HEK293 (cell line): ENCODE measurements around the gene FEZ2.

Source experiments
- CTCF ChIA-PET: fragments of 350-600 bp; formaldehyde crosslinking; extraction: SDS; loops from one replicate; lab custom pipeline; 2021; ENCODE audit warnings: antibody characterized with exemption; lab: Yijun Ruan, JAX
- POLR2A ChIA-PET: fragments of 300-600 bp; formaldehyde crosslinking; extraction: SDS; loops from one replicate; lab custom pipeline; 2020; ENCODE audit warnings: antibody characterized with exemption, inconsistent platforms; lab: Yijun Ruan, JAX
- H3K27ac ChIP-seq: fragments of 200-500 bp; sonication (Bioruptor generic); 2 replicates; pipeline ENCODE4 v1.5.1; 2014; ENCODE audit warnings: low read depth, low read length, control low read depth, inconsistent platforms; ENCODE audit errors: extremely low read depth
- H3K36me3 ChIP-seq, 2 experiments: fragments of 200-500 bp in 1 of 2; sonication (Bioruptor generic) in 1 of 2; 1 replicate in 1 of 2; 2 replicates in 1 of 2; pipeline ENCODE4 v1.5.1; 2014 to 2017; ENCODE audit warnings: inconsistent platforms in 2 of 2, low read length in 2 of 2; ENCODE audit not compliant: control insufficient read depth in 2 of 2, insufficient read depth in 1 of 2
- H3K4me1 ChIP-seq: fragments of 200-500 bp; sonication (Bioruptor generic); 2 replicates; pipeline ENCODE4 v1.5.1; 2014; ENCODE audit warnings: mild to moderate bottlenecking, low read length, inconsistent platforms; ENCODE audit not compliant: control insufficient read depth, insufficient read depth
- H3K4me3 ChIP-seq: 2 replicates; pipeline ENCODE4 v1.5.1; 2011; ENCODE audit warnings: low read depth, mild to moderate bottlenecking, control low read depth, low read length, moderate library complexity
- H3K9me3 ChIP-seq: fragments of 200-500 bp; sonication (Bioruptor generic); 2 replicates; pipeline ENCODE4 v1.5.1; 2014; ENCODE audit warnings: low read depth, low read length, inconsistent platforms; ENCODE audit not compliant: control insufficient read depth, insufficient read depth
- BCL11A ChIP-seq: fragments of 450-650 bp; formaldehyde crosslinking; IDR thresholded peaks from 2 replicates; pipeline ENCODE4 v1.5.1; 2016; ENCODE audit warnings: low read depth, missing biosample characterization, missing genetic modification characterization
- EGR2 ChIP-seq: fragments of 450-650 bp; formaldehyde crosslinking; IDR thresholded peaks from 2 replicates; pipeline ENCODE4 v1.5.1; 2016; ENCODE audit warnings: low read depth, missing biosample characterization, missing genetic modification characterization
- GLI4 ChIP-seq: fragments of 450-650 bp; formaldehyde crosslinking; IDR thresholded peaks from 2 replicates; pipeline ENCODE4 v1.5.1; 2016; ENCODE audit warnings: missing biosample characterization, missing genetic modification characterization
- HOXC10 ChIP-seq: sonication (generic); formaldehyde crosslinking; IDR thresholded peaks from 2 replicates; pipeline ENCODE4 v1.8.1; 2023; ENCODE audit warnings: mild to moderate bottlenecking, missing genetic modification reagents
- ZNF10 ChIP-seq: fragments of 450-650 bp; formaldehyde crosslinking; IDR thresholded peaks from 2 replicates; pipeline ENCODE4 v1.5.1; 2017; ENCODE audit warnings: missing biosample characterization, missing genetic modification characterization
- ZNF239 ChIP-seq: fragments of 450-650 bp; formaldehyde crosslinking; IDR thresholded peaks from 2 replicates; pipeline ENCODE4 v1.5.1; 2016; ENCODE audit warnings: missing biosample characterization, missing genetic modification characterization
- ZNF311 ChIP-seq: fragments of 450-650 bp; formaldehyde crosslinking; IDR thresholded peaks from 2 replicates; pipeline ENCODE4 v1.5.1; 2017; ENCODE audit warnings: missing biosample characterization, missing genetic modification characterization, borderline replicate concordance
- ZNF324 ChIP-seq: fragments of 450-650 bp; formaldehyde crosslinking; IDR thresholded peaks from 2 replicates; pipeline ENCODE4 v1.5.1; 2016; ENCODE audit warnings: missing biosample characterization, missing genetic modification characterization
- ZNF391 ChIP-seq: fragments of 450-650 bp; formaldehyde crosslinking; IDR thresholded peaks from 2 replicates; pipeline ENCODE4 v1.5.1; 2016; ENCODE audit warnings: low read depth, missing biosample characterization, missing genetic modification characterization, borderline replicate concordance
- ZNF433 ChIP-seq: fragments of 450-650 bp; formaldehyde crosslinking; IDR thresholded peaks from 2 replicates; pipeline ENCODE4 v1.5.1; 2016; ENCODE audit warnings: missing biosample characterization, missing genetic modification characterization, low read depth
- ZNF518A ChIP-seq: fragments of 450-650 bp; formaldehyde crosslinking; conservative IDR thresholded peaks from 2 replicates; pipeline ENCODE4 v1.5.1; 2016; ENCODE audit warnings: low read depth, missing biosample characterization, missing genetic modification characterization
- ZNF544 ChIP-seq: fragments of 450-650 bp; formaldehyde crosslinking; IDR thresholded peaks from 2 replicates; pipeline ENCODE4 v1.5.0; 2017; ENCODE audit warnings: missing biosample characterization, missing genetic modification characterization
- ZNF639 ChIP-seq: fragments of 450-650 bp; formaldehyde crosslinking; IDR thresholded peaks from 2 replicates; pipeline ENCODE4 v1.5.1; 2016; ENCODE audit warnings: missing biosample characterization, missing genetic modification characterization
- ZNF701 ChIP-seq: fragments of 450-650 bp; formaldehyde crosslinking; IDR thresholded peaks from 2 replicates; pipeline ENCODE4 v1.5.1; 2016; ENCODE audit warnings: missing biosample characterization, missing genetic modification characterization
- ZNF747 ChIP-seq: fragments of 450-650 bp; formaldehyde crosslinking; IDR thresholded peaks from 2 replicates; pipeline ENCODE4 v1.5.1; 2016; ENCODE audit warnings: missing biosample characterization, missing genetic modification characterization
- ZNF76 ChIP-seq: fragments of 450-650 bp; formaldehyde crosslinking; IDR thresholded peaks from 2 replicates; pipeline ENCODE4; 2016; ENCODE audit warnings: low read depth, missing biosample characterization, missing genetic modification characterization, borderline replicate concordance
- TF ChIP-seq, protein P1 (sequence below): fragments of 450-650 bp; formaldehyde crosslinking; IDR thresholded peaks from 2 replicates; pipeline ENCODE4 v1.5.1; 2016; ENCODE audit warnings: missing biosample characterization, missing genetic modification characterization
- TF ChIP-seq, protein P2 (sequence below): fragments of 450-650 bp; formaldehyde crosslinking; IDR thresholded peaks from 2 replicates; pipeline ENCODE4 v1.5.1; 2016; ENCODE audit warnings: missing biosample characterization, missing genetic modification characterization

FEZ2 gene

DNA sequence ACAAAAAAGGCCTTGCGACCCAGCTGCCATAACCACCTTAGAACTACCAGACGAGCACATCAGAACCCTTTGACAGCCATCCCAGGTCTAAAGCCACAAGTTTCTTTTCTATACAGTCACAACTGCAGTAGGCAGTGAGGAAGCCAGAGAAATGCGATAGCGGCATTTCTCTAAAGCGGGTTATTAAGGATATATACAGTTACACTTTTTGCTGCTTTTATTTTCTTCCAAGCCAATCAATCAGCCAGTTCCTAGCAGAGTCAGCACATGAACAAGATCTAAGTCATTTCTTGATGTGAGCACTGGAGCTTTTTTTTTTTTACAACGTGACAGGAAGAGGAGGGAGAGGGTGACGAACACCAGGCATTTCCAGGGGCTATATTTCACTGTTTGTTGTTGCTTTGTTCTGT is 48.8 kb downstream of the FEZ2 start (continued):
- TF ChIP-seq ZNF324 (tag by site-specific recombination) (no peak), ZNF311 (tag by site-specific recombination) (no peak), EGR2 (tag by site-specific recombination) (no peak), ZNF701 (tag by site-specific recombination) (no peak)

DNA sequence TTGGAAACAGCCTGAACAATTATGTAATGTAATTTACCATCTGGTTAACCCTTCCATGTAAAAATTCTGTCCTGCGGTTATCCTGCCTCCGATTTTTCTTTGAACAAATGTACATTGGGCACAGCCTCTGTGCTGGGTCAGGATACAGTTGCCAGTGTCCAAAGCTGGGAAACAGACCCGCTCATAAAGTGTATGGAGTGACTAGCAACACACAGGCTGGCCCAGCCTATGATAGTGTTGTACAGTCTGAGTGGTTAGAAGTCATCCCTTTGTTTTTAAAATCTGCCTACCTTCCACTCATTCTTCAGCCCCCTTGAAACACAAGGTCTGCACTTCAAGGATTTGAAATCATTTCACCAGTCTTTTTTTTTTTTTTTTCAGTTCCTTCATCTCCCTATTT is 50.1 kb downstream of the FEZ2 start:
- CTCF ChIA-PET, result no interaction called here
- Histone ChIP-seq H3K4me1 (no peaks in the 10 kb centered on the region), H3K9me3 (no peaks in the 10 kb centered on the region), H3K36me3 (peaks cover 20 to 68% of the 10 kb centered on the region in 2 experiments; a peak in 2 of 3 replicates), H3K4me3 (no peak overlapping the region), H3K27ac (no peak overlapping the region)
- TF ChIP-seq ZNF544 (tag by site-specific recombination) (no peak), ZNF433 (tag by site-specific recombination) (no peak), ZNF639 (tag by site-specific recombination) (no peak), HOXC10 (no peak), ZNF76 (tag by site-specific recombination) (no peak), ZNF747 (tag by site-specific recombination) (no peak), ZNF239 (no peak)
- TF ChIP-seq, protein P1, sequence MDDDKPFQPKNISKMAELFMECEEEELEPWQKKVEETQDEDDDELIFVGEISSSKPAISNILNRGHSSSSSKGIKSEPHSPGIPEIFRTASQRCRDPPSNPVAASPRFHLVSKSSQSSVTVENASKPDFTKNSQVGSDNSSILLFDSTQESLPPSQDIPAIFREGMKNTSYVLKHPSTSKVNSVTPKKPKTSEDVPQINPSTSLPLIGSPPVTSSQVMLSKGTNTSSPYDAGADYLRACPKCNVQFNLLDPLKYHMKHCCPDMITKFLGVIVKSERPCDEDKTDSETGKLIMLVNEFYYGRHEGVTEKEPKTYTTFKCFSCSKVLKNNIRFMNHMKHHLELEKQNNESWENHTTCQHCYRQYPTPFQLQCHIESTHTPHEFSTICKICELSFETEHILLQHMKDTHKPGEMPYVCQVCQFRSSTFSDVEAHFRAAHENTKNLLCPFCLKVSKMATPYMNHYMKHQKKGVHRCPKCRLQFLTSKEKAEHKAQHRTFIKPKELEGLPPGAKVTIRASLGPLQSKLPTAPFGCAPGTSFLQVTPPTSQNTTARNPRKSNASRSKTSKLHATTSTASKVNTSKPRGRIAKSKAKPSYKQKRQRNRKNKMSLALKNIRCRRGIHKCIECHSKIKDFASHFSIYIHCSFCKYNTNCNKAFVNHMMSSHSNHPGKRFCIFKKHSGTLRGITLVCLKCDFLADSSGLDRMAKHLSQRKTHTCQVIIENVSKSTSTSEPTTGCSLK, result no peak
- TF ChIP-seq, protein P2, sequence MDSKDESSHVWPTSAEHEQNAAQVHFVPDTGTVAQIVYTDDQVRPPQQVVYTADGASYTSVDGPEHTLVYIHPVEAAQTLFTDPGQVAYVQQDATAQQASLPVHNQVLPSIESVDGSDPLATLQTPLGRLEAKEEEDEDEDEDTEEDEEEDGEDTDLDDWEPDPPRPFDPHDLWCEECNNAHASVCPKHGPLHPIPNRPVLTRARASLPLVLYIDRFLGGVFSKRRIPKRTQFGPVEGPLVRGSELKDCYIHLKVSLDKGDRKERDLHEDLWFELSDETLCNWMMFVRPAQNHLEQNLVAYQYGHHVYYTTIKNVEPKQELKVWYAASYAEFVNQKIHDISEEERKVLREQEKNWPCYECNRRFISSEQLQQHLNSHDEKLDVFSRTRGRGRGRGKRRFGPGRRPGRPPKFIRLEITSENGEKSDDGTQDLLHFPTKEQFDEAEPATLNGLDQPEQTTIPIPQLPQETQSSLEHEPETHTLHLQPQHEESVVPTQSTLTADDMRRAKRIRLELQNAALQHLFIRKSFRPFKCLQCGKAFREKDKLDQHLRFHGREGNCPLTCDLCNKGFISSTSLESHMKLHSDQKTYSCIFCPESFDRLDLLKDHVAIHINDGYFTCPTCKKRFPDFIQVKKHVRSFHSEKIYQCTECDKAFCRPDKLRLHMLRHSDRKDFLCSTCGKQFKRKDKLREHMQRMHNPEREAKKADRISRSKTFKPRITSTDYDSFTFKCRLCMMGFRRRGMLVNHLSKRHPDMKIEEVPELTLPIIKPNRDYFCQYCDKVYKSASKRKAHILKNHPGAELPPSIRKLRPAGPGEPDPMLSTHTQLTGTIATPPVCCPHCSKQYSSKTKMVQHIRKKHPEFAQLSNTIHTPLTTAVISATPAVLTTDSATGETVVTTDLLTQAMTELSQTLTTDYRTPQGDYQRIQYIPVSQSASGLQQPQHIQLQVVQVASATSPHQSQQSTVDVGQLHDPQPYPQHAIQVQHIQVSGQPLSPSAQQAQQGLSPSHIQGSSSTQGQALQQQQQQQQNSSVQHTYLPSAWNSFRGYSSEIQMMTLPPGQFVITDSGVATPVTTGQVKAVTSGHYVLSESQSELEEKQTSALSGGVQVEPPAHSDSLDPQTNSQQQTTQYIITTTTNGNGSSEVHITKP (tag by site-specific recombination), result no peak
- POLR2A ChIA-PET, result no interaction called here

DNA sequence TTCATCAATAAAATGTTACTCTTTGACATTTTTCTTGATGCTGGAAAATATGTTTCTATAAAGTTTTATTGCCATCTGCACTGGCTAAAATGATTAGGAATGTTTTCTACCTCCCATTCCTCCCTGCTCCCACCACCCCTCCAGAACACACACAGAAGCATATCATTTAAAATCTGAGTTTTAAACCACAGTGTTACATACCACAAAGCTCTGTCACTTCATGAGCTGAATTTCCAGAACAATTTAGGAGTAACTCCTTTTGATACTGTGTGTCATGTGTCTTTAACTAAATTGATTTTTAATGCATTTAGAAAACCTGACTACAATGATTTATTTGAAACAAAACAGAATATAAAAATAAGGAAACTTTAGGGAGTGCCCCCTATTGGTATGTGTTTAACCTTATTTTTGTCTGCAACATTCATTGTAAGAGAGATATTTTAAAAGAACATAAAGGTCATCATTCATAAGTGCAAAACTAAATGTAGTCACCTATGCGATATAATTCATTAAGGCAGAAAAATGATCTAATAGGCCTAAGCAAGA is 52.0 kb downstream of the FEZ2 start:
- POLR2A ChIA-PET, result no interaction called here
- no peaks in the 10 kb centered on the region for H3K4me1 ChIP-seq
- peaks cover 11 to 68% of the 10 kb centered on the region in 2 experiments; a peak in 2 of 3 replicates for H3K36me3 ChIP-seq
- H3K9me3 ChIP-seq, result no peaks in the 10 kb centered on the region
- H3K4me3 ChIP-seq, result no peak overlapping the region
- CTCF ChIA-PET, result interaction anchor here (0.6 to 2.3 kb wide), 8 partner anchors 8 to 587 kb away, joined by 3 to 9 read pairs (median 4); no protein-coding TSS in a partner anchor
- H3K27ac ChIP-seq, result no peak overlapping the region
- TF ChIP-seq GLI4 (tag by site-specific recombination), result no peak
- TF ChIP-seq ZNF518A (tag by site-specific recombination), result no peak
- TF ChIP-seq ZNF10 (tag by site-specific recombination), result no peak
- no peak for TF ChIP-seq ZNF391
- TF ChIP-seq, protein P1, result no peak
- no peak for TF ChIP-seq BCL11A
